ENCODE results near the gene MYLK2. TPM values are rescaled to one million over a fixed set of nuclear protein-coding genes. Genes with fewer than 3 reads are reported as not detected.

MYLK2 gene
- total RNA-seq, 3 donors from 2014 or later (not counting 1 experiment from before 2014, with no cell fraction given) = 0.12 TPM; not detected in 2

DNA sequence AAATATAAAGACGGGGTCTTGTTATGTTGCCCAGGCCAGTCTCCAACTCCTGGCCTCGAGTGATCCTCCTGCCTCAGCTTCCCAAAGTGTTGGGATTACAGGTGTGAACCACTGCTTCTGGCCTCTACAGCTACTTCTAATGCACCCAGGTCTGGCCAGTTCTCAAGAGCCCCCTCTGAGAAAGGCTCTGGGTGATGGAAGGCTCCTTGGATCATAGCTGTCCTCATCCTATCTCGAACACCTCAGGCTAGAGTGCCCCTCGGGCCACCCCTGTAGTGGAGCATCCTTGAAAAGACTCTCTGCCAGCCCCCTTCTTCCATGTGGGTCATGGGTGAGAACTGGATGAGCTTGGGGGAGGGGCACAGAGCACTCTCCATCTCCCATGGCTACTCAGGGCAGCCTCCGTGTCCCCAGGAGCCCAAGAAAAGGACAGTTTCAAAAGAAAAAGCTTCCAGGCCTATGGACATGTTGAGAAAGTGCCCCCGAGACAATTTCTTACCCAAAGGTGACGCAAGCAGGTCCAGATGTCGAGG lies 714 bp upstream of the MYLK2 start:
- TF ChIP-seq, protein P1, sequence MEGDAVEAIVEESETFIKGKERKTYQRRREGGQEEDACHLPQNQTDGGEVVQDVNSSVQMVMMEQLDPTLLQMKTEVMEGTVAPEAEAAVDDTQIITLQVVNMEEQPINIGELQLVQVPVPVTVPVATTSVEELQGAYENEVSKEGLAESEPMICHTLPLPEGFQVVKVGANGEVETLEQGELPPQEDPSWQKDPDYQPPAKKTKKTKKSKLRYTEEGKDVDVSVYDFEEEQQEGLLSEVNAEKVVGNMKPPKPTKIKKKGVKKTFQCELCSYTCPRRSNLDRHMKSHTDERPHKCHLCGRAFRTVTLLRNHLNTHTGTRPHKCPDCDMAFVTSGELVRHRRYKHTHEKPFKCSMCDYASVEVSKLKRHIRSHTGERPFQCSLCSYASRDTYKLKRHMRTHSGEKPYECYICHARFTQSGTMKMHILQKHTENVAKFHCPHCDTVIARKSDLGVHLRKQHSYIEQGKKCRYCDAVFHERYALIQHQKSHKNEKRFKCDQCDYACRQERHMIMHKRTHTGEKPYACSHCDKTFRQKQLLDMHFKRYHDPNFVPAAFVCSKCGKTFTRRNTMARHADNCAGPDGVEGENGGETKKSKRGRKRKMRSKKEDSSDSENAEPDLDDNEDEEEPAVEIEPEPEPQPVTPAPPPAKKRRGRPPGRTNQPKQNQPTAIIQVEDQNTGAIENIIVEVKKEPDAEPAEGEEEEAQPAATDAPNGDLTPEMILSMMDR (IDR thresholded peaks at IDR 0.05) = no peak
- Histone ChIP-seq H3K4me3 (ENCODE audit: low read length) (no peak overlapping the region), H3K36me3 (ENCODE audit: control insufficient read depth, insufficient read depth, low read length) (no peaks in the 10 kb centered on the region), H3K9me3 (ENCODE audit: control insufficient read depth, insufficient read depth, low read length) (no peaks in the 10 kb centered on the region), H3K4me1 (ENCODE audit: control insufficient read depth, insufficient read depth, low read length) (peaks cover 7% of the 10 kb centered on the region), H3K27ac (ENCODE audit: low read length) (no peak overlapping the region), H3K27me3 (ENCODE audit: control insufficient read depth, insufficient read depth, low read length) (no peaks in the 10 kb centered on the region)
- peaks cover 0 to 4% of the 10 kb centered on the region in 2 donors for H3K27me3 Mint-ChIP-seq (ENCODE audit: low read depth in 2 of 2)
- intact Hi-C loops (cut with micrococcal nuclease) = no loop called here
- no peak for DNase-seq
- no peak overlapping the region for H3K4me3 Mint-ChIP-seq
- ATAC-seq = no peak
- no peak overlapping the region for H3K27ac Mint-ChIP-seq
- H3K4me1 Mint-ChIP-seq = peaks cover 0 to 6% of the 10 kb centered on the region in 2 donors
- WGBS (ENCODE audit: insufficient coverage) = 89% methylated on average over 7 of the region's 8 CpGs
- H3K9me3 Mint-ChIP-seq = no peaks in the 10 kb centered on the region
- no peaks in the 10 kb centered on the region for H3K36me3 Mint-ChIP-seq

DNA sequence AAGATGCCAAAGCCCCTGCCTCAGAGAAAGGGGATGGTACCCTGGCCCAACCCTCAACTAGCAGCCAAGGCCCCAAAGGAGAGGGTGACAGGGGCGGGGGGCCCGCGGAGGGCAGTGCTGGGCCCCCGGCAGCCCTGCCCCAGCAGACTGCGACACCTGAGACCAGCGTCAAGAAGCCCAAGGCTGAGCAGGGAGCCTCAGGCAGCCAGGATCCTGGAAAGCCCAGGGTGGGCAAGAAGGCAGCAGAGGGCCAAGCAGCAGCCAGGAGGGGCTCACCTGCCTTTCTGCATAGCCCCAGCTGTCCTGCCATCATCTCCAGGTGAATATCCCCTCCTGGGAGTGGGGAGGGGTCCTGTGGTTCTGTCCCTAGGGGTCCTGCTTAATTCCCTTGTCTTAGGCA lies 1.1 kb downstream of the MYLK2 start:
- Mint-ChIP-seq H3K27ac (no peak overlapping the region), H3K4me3 (no peak overlapping the region), H3K36me3 (no peaks in the 10 kb centered on the region), H3K9me3 (no peaks in the 10 kb centered on the region), H3K27me3 (ENCODE audit: low read depth in 2 of 2) (peaks cover 0 to 4% of the 10 kb centered on the region in 2 donors), H3K4me1 (peaks cover 0 to 6% of the 10 kb centered on the region in 2 donors)
- no peak for DNase-seq
- no peak for ATAC-seq
- no peak overlapping the region for H3K4me3 ChIP-seq (ENCODE audit: low read length)
- H3K27me3 ChIP-seq (ENCODE audit: control insufficient read depth, insufficient read depth, low read length) = no peaks in the 10 kb centered on the region
- 84% methylated on average over 6 of the region's 6 CpGs for whole genome bisulfite sequencing (ENCODE audit: insufficient coverage)
- no peaks in the 10 kb centered on the region for H3K36me3 ChIP-seq (ENCODE audit: control insufficient read depth, insufficient read depth, low read length)
- TF ChIP-seq, protein P1 (IDR thresholded peaks at IDR 0.05) = no peak
- peaks cover 7% of the 10 kb centered on the region for H3K4me1 ChIP-seq (ENCODE audit: control insufficient read depth, insufficient read depth, low read length)
- intact Hi-C loops (cut with micrococcal nuclease) = loop anchor here (2.0 to 5.0 kb wide), 2 partner anchors 133 to 832 kb away; partner anchors contain the start of gene PDRG1
- H3K27ac ChIP-seq (ENCODE audit: low read length) = no peak overlapping the region
- H3K9me3 ChIP-seq (ENCODE audit: control insufficient read depth, insufficient read depth, low read length) = no peaks in the 10 kb centered on the region

DNA sequence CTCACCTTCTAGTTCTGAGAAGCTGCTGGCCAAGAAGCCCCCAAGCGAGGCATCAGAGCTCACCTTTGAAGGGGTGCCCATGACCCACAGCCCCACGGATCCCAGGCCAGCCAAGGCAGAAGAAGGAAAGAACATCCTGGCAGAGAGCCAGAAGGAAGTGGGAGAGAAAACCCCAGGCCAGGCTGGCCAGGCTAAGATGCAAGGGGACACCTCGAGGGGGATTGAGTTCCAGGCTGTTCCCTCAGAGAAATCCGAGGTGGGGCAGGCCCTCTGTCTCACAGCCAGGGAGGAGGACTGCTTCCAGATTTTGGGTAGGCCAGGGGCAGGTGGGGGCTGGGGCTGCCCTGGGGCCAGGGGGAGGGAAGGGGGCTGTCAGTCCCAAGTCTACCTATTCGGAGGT lies 2.3 kb downstream of the MYLK2 start:
- H3K4me3 Mint-ChIP-seq = no peak overlapping the region
- H3K9me3 Mint-ChIP-seq = no peaks in the 10 kb centered on the region
- H3K4me1 Mint-ChIP-seq = peaks cover 0 to 6% of the 10 kb centered on the region in 2 donors

More for the DNA sequence above, 2.3 kb downstream of the MYLK2 start:
- Histone ChIP-seq H3K27me3 (ENCODE audit: control insufficient read depth, insufficient read depth, low read length) (no peaks in the 10 kb centered on the region), H3K9me3 (ENCODE audit: control insufficient read depth, insufficient read depth, low read length) (no peaks in the 10 kb centered on the region), H3K36me3 (ENCODE audit: control insufficient read depth, insufficient read depth, low read length) (no peaks in the 10 kb centered on the region), H3K27ac (ENCODE audit: low read length) (no peak overlapping the region), H3K4me3 (ENCODE audit: low read length) (no peak overlapping the region), H3K4me1 (ENCODE audit: control insufficient read depth, insufficient read depth, low read length) (peaks cover 7% of the 10 kb centered on the region)
- DNase-seq (no peak), ATAC-seq (no peak)
- TF ChIP-seq, protein P1 (IDR thresholded peaks at IDR 0.05) = no peak
- Mint-ChIP-seq H3K27ac (no peak overlapping the region), H3K27me3 (ENCODE audit: low read depth in 2 of 2) (peaks cover 0 to 4% of the 10 kb centered on the region in 2 donors), H3K36me3 (no peaks in the 10 kb centered on the region)
- WGBS (ENCODE audit: insufficient coverage) = 44% methylated on average over 4 of the region's 5 CpGs
- intact Hi-C loops (cut with micrococcal nuclease) = loop anchor here (2.0 to 5.0 kb wide), 2 partner anchors 131 to 831 kb away; partner anchors contain the start of gene PDRG1

All from natural killer cell (primary cell).